Femur (tissue), 1 donor: ENCODE data around the gene IHH.

Experiments used
- DNase-seq: peaks from one replicate; pipeline ENCODE4 v3.0.0-alpha.2; 2017

The IHH gene

DNA sequence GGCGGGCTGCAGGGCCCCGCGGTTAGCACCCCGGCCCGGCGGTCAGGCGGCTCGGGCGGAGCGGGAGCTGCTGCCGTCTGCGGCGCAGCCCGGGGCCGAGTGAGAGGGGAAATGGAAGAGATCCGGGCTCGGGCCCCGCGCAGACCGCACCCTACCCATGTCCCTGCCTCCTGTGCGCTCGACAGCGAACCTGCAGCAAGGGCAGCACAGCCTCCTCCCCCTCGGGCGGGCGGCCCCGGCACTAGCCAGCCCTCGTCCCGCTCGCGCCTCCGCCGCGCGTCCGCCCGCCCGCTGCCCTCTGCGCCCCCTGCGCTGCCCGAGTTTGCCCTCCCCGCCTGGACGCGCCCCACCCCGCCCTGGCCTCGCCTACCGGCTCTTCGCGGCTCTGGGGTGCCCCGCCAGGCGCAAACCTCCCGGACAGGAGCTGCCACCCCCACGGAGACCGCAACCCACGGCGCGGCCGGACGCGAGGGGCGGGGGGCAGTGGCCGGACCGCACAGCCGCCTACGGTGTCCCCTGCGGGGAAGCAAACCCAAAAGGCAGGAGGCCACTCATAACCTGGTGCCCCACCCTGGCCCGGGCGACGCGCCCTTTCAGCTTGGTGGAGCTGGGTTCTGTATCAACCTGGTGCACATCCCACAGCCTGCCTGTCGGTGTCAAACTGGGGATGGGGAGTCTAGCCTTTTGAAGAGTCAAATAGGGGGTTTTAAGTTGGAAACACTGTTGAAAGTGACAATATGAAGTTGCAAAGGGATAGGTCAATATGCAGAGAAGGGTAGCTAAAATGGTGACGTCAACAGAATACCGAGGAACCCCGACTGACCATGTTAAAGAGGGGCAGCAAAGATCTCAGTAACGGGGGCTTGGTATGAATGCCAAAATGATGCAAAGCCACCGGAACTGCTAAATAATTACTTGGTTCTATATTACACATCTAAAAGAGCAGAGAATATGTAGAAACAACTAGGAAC lies at the start of gene IHH:
Gene IHH (minus strand): TSS at position 101 of the 971 bp plus-strand sequence. CDS start 454 bp downstream, outside the sequence.
- DNase-seq, result no peak

DNA sequence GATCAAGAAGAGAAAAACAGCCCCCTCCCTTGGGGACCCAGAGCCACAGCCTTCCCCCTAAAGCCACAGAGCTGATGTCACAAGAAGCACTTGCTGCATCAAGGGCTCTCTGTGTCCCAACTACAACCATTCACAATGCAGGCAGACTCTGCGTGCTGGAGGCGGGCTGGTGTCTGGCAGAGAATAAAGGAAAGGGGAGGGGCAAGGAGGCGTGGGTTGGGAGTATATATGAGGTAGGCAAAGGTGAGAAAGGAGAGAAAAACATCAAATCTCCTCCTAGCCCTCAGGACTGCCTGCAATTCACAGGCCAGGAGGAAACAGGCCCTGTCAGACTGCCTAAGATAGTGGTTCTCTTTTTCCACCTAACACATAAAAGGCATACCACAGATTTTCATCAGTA lies 48.8 kb upstream of the IHH start:
- DNase-seq, result peak; percentile 46

DNA sequence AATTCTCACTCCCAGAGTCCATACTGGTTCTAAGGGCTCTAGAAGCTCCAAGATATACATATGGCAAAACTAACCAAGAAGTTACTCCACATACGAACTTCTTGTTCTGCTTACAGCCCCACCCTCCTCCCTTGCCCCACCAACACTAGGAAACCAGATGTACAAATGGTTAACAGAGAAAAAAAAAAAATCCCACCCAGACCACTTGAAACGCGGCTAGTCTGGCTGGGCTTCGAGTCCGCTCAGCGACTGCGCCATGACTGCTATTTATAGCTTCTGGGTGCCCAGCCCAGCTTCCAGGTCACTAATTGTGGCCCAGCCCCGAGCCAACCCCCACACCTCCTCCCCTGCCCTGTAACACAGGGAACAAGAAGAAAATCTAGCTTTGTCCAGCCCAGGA lies 47.0 kb upstream of the IHH start:
- DNase-seq, result no peak

DNA sequence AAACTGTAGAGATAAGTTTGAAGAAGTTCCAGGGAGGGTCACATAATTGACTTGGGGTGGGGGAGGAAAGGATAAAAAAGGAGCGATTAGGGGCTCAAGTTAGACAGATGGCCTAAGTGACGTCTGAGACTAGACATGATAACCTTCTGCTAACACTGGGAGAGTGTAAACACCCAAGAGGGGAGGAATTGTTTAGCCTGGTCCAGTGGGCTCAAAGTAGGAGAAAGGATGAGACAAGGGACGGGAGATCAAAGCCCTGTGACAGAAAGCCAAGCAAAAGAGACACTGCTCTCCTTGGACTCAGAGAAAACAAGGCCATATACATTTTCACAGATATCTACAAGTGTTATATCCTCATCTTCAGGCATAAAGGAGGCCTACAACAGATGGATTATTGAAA lies 45.5 kb upstream of the IHH start:
- DNase-seq, result no peak

DNA sequence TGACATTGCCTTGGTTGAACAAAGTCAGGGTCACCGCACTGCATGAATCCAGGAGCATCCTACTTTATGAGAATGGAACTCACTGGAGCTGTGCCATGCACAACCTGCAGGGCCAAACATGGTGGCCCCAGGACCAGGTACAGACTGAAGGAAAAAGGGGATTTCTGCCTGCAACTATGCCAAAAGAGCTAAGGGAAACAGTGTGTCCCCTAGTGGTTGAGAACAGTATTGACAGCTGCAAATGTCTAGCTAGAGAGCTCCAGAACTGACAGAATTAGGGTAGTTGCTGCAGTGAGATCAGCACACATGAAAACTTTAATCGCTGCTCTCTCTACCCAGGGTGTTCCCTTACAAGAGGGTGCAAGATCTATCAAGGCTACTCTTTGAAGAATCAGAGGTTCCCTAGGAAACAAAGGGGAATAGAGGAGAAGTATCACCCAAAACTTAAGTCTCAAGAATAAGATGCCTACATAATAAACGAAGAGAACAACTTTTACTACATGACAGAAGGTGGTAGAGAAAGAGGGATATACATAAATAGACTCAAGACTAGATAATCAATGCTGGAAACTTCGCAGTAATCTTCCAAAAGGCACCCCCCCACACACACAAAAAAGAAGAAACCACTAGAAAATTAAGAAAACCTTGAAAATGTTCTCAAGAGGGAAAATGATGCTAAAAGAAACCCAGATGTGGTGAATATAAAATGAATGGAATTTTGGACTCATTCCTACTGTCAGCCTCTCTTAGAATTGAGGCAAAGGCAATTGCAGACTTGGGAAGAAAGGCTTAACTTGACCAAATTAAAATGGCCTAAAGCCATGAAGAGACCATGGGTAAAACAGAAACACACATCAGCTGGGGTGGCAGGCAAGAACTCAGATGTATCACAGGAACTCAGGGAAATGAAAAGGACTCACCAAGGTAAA lies 43.6 kb upstream of the IHH start:
- DNase-seq, result no peak

DNA sequence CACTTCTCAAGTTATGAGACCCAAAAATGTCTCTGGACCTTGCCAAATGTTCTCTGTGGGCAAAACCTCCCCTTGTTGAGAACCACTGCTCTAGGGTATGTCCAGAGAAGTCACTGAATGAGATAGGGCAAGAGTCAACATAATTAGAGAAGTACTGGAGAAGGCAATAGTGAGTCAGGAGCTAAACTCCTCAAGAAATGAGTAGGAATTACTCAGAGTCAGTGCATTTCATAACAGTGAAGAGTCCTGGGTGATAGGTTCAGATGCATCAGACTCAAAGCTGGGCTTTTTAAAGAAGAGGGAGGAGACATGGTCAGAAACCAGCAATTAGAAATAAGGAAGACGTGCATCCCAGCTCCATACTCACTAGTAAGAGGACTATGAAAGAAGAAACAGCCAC lies 38.6 kb upstream of the IHH start:
- DNase-seq, result no peak

DNA sequence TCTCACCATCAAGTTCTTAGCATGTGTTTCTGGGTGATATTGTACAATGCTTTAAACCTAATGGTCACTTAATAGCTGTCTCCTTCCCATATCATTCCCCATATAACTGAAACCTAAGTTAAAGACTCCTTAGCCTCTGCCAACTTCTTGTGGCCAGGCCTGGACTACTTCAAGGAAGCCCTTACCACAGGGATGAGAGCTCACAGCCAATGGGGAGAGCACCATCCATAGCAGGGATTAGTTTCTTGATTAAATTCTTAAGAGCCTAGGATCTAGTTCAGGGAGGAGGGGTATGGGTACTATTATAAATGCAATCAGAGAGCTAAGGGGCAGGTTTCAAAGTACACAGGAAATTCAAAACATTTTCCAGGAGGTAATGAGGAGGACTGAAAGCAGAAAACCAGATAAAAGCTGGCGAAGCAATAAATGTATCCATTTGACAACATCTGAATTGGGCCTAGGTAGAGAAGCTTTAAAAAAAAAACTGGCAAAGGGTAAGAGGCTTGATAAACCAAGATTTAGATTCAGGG lies 34.8 kb upstream of the IHH start:
- no peak for DNase-seq

DNA sequence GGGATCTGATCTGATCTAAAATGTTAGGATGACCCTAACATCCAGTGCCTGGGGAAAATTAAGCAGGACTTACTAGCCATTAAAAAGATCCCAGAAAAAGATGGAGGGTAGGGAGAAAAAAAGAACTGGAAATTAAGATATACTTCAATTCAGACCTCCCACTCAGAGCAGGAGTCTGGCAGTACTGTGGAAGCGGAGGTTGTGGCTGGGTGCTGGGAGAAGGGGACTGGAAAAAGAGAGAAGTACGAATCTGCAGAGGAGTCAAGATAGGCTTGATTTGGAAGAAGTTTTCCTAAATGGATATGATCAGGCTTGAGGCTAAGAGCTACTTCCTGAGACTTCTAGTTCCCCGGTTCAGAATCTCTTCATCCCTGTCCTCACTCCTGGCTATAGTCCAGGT lies 33.5 kb upstream of the IHH start:
- DNase-seq, result no peak

DNA sequence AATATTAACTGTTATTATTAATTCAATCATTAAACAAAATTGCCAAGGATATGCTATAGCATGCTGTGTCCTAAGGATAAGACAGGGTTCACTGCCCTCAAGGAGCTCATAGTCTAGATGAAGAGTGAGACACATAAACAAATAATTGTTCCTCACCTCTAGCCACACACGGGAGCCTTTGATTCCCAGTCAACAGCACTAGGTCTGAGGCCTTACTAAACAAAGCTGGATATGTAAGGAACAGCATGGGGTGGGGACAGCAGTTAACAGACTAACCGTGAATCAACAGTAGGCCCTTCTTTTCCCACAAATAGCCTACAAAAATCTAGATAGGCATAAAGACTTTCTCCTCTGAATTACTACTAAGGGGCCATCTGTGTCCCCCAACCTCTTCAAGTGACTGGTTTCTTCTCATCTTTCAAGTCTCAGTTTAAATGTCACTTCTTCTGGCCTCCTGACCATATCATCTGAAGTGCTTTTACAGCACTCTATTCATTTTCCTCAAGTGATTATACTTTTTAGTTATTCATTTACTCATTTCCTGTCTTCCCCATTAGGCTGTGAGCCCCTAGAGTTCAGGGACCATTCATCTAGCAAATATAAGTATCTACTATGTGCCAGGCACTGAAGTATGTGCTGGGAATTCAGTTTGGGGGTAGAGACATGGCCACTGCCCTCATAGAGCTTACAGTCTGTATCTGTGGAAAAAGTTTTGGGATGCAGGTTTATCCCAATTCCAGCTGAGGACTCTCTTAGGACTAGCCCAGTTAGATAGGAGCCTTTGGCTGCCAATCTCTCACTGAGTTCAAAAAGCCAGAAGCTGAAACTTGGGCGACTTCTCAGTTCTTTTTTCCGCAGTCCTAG lies 29.9 kb upstream of the IHH start:
- DNase-seq, result no peak

DNA sequence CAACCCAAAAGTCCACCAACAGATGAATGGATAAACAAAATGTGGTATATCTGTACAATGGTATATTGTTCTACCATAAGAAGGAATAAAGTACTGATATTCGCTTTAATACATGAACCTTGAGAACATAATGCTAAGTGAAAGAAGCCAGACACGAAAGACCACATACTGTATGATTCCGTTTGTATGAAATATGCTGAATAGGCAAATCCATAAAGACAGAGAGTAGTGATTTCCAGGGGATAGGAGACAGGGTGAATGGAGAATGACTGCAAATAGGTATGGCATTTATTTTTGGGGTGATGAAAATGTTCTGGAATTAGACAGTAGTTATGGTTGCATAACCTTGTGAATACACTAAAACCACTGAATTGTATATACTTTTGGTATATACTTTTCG lies 28.6 kb upstream of the IHH start:
- no peak for DNase-seq

DNA sequence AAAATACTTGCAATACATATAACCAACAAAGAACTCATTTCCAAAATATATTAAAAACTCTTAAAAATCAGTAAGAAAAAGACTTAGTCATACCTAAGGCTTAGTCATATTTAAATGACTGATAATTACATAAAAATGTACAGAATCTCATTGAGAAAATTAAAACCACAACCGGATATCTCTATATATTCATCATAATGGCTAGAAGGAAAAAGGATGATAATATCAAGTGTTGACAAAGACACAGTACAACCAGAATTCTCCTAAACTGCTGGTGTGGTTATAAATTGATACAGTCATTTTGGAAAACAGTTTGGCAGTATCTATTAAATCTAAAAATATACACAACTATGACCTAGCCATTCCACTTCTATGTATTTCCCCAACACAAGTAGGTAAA lies 27.1 kb upstream of the IHH start:
- no peak for DNase-seq

DNA sequence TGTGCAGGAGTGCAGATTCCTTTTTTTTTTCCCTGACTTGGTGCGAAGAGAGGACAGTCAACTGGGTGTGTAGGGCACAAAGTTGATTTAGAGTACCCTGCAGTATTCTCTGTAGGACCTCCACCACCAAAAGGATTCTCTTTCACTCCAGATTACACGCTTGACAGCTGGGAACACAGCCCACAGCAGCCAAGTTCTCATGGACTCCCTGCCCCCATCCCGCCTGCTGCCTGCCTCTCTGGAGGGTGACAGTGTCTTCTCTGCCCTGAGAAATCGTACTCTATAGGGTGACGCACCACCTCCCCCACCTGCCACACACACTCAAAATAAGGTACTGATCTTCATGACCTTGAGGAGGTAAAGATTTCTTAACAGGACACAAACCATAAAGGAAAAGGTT lies 26.6 kb upstream of the IHH start:
- DNase-seq, result peak; percentile 28

DNA sequence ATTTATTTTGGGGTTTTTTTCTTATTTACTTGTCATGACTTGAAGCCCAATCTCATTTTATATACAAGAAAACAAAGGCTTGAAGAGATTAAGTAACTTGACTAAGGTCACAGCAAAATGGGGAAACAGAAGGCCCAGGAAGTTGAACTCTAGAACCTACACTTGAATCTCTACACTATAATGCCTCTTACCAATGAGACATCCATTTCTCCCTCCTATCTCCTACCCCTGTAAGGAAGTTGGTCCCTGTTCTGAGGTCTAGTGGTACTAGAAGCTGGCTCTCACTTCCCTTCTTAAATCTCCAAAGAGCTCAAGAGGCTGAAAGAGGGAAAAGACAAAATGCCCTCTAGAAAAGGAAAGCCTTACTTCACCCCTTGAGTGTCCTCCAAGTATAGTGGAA lies 25.5 kb upstream of the IHH start:
- DNase-seq, result no peak

DNA sequence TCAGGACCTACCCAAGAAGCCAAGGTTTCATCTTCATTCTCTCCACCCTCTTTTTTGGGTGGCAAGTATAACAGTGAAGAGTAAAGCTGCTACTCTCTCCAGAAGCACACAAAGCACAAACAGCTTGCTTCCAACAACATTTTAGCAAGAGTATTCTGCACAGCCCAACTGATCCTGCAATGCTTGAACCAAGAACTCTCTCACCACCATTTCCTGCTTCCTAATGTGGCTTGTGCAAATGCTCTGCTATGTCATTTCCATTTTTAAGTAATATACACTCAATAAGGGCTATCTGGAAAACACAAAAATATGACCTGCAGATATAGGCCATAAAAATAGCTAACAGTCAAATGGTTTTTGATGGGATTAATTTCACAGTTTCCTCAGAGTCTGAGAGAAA lies 24.1 kb upstream of the IHH start:
- DNase-seq, result no peak

DNA sequence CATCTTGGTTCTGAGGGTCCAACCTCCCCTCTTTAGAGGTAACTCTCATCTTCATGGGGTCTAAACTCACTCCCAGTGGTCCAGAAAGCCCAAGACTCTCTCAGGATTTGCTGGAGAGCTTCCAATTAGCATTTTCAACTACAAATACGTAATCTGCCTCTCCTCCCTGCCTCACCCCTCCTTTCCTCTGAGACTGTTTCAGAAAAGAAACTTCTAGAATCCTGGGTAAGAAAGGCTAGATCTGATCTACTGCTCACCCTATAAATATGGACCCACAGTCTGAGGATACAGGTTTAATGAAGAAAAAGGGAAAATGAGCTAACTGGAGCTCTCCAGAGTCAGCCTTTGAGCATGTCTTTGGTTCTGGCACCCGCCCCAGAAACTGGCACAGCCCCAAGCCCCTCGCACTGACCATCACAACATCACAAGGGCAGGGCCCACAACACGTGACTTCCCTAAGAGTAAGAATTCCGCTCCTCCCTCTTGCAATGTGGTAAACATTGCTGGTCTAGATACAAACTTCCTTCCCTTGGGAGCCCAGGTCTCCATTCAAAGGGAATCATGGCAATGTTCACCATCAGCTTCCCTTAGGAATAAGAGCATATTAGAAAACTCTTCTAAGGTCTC lies 21.7 kb upstream of the IHH start:
- DNase-seq, result no peak

DNA sequence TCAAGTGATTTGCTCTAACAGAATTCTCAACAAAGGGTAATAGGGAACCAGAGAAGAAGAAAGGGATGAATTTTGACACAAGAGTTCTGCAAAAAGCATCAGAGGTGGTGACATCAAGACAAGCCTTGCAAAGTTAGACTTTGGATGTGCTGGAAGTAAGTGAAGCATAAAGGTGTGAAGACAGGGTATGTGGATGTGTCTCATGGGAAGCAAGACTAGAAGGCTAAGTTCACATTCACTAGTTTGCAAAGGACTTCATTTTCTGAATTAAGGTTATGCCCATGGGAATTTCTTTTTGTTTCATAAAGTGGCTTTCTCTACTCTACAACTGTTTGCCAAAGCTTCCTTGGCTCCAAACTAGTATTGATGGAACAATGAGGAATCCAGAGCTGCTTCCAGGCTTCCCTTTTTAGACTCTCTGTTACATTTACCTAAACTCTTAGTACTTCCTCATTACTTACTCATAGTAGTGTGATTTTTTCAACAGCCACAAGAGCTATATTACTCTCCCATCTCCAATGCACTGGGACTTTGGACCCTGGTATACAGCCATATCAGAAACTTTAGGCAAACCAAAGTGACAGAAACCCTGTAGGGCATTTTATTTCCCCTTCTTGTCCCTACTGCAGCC lies 21.1 kb upstream of the IHH start:
- no peak for DNase-seq

DNA sequence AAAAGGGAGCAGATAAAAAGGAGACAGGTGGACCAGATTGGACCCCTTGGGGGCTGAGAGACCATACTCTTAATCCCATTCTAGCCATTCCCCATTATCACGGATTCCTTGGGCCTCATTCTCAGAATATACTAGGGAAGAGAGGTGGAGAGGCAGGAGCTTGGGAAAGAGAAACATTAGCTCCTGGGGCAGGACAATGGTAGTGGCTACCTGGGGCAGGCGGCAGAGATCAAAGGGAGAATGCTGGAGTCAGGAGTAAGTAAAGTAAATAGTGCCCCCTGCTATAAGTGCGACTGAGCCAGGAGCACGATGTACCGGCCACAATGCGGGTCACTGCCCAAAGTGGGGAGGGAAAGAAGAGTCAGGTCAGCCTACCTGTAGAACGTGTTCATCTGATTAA lies 20.4 kb upstream of the IHH start:
- no peak for DNase-seq

DNA sequence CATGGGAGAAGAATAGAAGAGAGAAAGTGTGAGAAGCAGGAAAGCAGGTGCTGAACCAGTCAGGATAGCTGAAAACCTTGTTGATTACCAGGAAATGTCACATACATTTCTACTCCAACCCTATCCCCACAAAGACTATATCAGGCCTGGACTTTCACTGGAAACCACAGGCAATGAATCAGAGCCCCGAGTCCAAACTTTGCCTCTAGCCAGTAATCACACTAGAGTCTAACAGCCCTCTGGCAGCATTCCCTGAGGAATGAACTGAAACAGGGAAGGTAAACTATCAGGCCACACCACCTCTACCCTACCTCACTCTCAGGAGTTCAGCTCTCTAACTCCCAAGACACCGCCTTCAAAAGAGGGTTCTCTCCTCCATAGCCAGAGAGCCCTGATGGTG lies 18.7 kb upstream of the IHH start:
- no peak for DNase-seq

DNA sequence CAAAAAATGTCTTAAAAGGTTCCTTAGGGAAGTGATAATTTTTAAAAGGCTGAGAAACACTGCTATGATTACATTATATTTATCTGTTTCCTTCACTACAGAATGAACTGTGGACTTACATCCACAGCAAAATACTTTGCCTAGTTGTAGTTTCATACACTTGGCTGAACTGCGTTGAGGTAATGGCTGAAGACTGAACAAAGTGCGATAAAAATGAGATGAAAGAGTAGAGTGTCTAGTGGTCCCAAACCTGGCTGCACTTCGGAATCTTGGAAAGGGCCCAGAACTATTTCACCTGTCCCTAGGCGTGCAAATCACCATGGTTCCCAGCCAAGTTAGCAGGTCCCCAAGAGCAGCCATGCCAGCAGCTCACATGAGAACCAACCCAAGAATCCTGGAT lies 18.2 kb upstream of the IHH start:
- DNase-seq, result no peak

DNA sequence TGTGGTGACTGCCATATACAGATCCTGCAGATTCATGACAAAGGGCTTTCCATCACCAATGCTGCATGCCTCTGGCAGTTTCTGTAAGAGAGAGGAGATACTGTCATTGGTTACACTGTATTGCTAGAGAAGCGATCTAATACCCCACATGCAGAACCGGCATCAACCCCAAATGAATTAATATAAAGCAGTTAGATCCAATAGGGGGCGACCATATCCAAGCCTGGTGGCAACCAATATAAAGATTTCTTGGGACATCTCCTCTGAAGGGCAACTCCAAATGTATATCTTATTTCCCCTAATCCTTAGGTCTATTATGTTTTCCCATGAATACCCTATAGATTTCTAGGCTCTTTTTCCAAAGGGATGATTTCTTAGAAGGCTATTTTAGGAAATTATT lies 17.4 kb upstream of the IHH start:
- no peak for DNase-seq

DNA sequence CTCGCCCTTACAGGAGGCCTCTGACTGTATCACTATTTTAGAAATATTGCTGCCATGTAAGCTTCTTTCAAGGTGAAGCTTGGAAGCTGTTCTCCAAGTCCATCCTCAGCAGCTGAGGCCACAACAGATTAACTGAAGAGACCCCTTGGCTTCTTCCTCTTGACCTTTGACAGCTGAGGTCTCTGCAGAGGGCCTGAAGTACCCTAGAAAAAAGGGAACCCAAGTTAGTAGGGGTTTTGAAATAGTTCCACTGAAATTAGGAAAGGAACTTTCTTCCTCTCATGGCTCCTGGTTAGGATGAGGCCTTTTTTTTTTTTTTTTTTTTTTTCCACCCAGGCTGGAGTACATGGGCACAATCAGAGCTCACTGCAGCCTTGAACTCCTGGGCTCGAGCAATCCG lies 15.5 kb upstream of the IHH start:
- DNase-seq, result no peak
